Measurements from ENCODE around the gene SFN.

The SFN gene

DNA sequence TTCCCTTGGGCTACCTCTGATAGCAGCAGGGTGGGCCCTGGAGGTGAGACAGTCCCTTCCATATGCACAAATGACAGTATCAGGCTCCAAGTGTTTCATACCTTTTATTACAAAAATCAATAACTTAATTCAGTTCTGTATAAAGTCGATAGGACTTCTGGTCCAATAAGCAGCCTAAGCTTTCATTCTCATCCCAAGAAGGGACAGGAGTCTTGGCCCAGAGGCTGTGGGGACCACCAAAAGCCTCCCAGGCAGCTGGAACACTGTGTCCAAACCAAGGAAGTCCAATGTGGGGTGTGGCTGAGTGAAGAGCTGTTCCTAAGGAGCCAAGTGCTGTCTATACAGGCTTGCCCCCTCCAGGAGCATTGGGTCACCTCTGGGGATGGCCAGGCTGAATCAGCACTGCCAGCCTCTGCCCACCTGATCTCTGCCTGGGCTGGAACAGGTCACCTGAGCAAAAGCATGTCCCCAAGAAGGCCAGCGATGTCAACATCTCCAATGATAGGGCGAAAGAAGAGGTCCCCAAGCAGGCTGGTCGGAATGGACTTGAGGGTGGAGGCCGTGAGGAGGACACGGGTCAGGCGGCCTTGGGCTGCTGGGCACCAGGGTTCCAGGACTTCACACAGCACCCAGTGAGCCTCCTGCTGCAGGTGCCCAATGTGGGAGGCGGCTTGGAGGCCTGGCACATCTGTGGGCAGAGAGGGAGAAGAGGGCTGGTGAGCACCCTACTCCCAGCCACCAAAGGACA, 48.6 kb downstream of the SFN start:
- DNase-seq (ENCODE audit: low spot score) = no peak

DNA sequence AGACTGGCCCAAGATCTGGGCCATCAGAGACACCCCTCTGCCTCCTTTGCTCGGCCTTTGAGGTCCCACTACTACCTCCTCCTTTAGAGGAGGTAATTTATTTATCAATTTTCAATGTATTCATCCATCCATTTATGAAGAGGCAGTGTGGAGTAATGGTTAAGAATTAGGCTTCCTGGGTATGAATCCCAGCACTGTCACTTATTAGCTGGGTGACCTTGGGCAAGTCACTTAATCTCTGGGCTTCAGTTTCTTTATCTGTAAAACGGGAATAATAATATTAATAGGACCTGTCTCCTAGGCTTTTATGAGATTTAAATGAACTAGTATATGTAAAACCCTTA, 49.2 kb downstream of the SFN start:
- no peak for DNase-seq (ENCODE audit: low spot score)

DNA sequence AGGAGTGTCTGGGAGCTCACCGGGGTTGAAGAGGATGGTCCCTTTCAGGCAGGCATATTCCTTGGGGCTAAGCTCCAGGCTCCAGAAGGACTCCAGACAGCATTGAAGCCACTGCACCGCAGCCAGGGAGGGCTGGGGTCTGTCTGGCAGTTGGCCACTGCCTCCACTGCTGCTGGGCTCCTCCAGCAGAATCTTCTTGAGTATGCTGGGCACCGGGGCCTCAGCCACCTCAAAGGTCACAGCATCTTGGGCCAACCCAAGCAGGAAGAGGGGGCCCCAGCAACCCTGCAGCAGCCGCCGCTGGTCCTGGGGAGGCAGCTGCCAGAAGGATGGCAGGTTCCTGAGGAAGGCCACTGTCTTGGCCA, 50.4 kb downstream of the SFN start:
- no peak for DNase-seq (ENCODE audit: low spot score)
